Left ventricle myocardium inferior (tissue), 1 donor: ENCODE measurements around the gene ZNF467. TPM values are rescaled to one million over a fixed set of nuclear protein-coding genes. Genes with fewer than 3 reads are reported as not detected.

Experiments used
- DNase-seq: peaks from one replicate; pipeline ENCODE4 v3.0.0-alpha.2; 2020
- H3K27ac ChIP-seq: fragments of 200-600 bp; replicated peaks from 2 replicates; pipeline ENCODE4 v1.8.0; 2021
- H3K27me3 ChIP-seq: fragments of 200-600 bp; 2 replicates; pipeline ENCODE4 v1.8.0; 2021; ENCODE audit warnings: low read depth
- H3K36me3 ChIP-seq: fragments of 200-600 bp; 2 replicates; pipeline ENCODE4 v1.8.0; 2021
- H3K4me1 ChIP-seq: fragments of 200-600 bp; 2 replicates; pipeline ENCODE4 v1.8.0; 2021
- H3K4me3 ChIP-seq: fragments of 200-600 bp; 2 replicates; pipeline ENCODE4 v1.8.0; 2021; ENCODE audit warnings: mild to moderate bottlenecking, moderate library complexity
- H3K9me3 ChIP-seq: fragments of 200-600 bp; replicated peaks from 2 replicates; pipeline ENCODE4 v1.8.0; 2021
- CTCF ChIP-seq: fragments of 200-600 bp; IDR thresholded peaks from 2 replicates; pipeline ENCODE4 v1.8.0; 2021; ENCODE audit warnings: antibody characterized with exemption, mild to moderate bottlenecking, borderline replicate concordance
- intact Hi-C: fragments of 100-400 bp; cut with micrococcal nuclease; formaldehyde crosslinking; loops from one replicate; pipeline ENCODE4 v1.11.0; 2022
- total RNA-seq: library from RNA; stranded (reverse); fragmentation: NEBNext Ultra II Directional; extraction: Animal tissue kit (Norgen Biotek cat#: 25700); gene quantifications from one replicate; pipeline ENCODE4 v1.2.1, GENCODE V29; 2021
- donor health status: DM: no; HTN: yes; CAD: no; lungs with severe emphysema.

ZNF467 gene
- total RNA-seq, 1 donor from 2014 or later = 5.2 TPM

- Histone ChIP-seq H3K9me3 (no peaks in the 10 kb centered on the region), H3K4me1 (peaks cover 47% of the 10 kb centered on the region), H3K4me3 (no peak overlapping the region), H3K27me3 (no peaks in the 10 kb centered on the region), H3K36me3 (peaks cover 51% of the 10 kb centered on the region), H3K27ac (no peak overlapping the region)
- DNase-seq = no peak
- no peak for TF ChIP-seq CTCF
- intact Hi-C loops = no loop called here
Observed at GRCh38 chr7:149733131-149733923, 40.1 kb downstream of the ZNF467 start.

DNA sequence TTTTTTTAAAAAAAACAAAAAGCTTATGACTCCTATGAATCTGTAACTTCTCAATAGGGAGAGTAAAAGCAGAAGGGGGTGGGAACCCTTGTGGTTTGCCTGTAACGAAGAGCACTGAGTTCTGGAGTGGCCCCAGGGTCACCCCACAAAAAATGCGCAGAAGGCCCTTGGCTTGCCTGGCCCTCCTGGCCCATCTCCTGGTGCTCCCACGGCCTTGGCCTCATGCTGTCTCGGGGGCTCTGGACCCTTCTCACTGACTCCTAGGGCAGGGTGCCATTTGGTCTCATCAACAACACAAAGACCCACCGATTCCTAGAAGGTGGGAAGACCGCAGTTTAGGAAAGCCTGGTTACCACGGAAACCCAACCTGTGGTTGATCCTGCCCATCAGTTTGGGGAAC, 40.8 kb downstream of the ZNF467 start:
- DNase-seq = no peak
- H3K27me3 ChIP-seq = no peaks in the 10 kb centered on the region
- no peak for TF ChIP-seq CTCF
- peaks cover 59% of the 10 kb centered on the region for H3K36me3 ChIP-seq
- no peaks in the 10 kb centered on the region for H3K9me3 ChIP-seq
- intact Hi-C loops = no loop called here
- H3K4me1 ChIP-seq = peaks cover 47% of the 10 kb centered on the region
- H3K4me3 ChIP-seq = no peak overlapping the region
- H3K27ac ChIP-seq = peak overlapping the region; percentile 11

- H3K27ac ChIP-seq = peak overlapping the region; percentile 11
- no peaks in the 10 kb centered on the region for H3K27me3 ChIP-seq
- DNase-seq = peak; percentile 64
- intact Hi-C loops = no loop called here
- H3K4me1 ChIP-seq = peaks cover 47% of the 10 kb centered on the region
- H3K36me3 ChIP-seq = peaks cover 63% of the 10 kb centered on the region
- H3K4me3 ChIP-seq = no peak overlapping the region
- TF ChIP-seq CTCF = no peak
- no peaks in the 10 kb centered on the region for H3K9me3 ChIP-seq
Observed at GRCh38 chr7:149732111-149732561, 41.3 kb downstream of the ZNF467 start.

GRCh38 chr7:149731207-149731955, 42.0 kb downstream of the ZNF467 start:
- Histone ChIP-seq H3K27me3 (no peaks in the 10 kb centered on the region), H3K27ac (peak overlapping the region; percentile 88), H3K36me3 (peaks cover 71% of the 10 kb centered on the region), H3K4me3 (no peak overlapping the region), H3K9me3 (no peaks in the 10 kb centered on the region), H3K4me1 (peaks cover 44% of the 10 kb centered on the region)
- TF ChIP-seq CTCF = no peak
- DNase-seq = no peak
- intact Hi-C loops = no loop called here

DNA sequence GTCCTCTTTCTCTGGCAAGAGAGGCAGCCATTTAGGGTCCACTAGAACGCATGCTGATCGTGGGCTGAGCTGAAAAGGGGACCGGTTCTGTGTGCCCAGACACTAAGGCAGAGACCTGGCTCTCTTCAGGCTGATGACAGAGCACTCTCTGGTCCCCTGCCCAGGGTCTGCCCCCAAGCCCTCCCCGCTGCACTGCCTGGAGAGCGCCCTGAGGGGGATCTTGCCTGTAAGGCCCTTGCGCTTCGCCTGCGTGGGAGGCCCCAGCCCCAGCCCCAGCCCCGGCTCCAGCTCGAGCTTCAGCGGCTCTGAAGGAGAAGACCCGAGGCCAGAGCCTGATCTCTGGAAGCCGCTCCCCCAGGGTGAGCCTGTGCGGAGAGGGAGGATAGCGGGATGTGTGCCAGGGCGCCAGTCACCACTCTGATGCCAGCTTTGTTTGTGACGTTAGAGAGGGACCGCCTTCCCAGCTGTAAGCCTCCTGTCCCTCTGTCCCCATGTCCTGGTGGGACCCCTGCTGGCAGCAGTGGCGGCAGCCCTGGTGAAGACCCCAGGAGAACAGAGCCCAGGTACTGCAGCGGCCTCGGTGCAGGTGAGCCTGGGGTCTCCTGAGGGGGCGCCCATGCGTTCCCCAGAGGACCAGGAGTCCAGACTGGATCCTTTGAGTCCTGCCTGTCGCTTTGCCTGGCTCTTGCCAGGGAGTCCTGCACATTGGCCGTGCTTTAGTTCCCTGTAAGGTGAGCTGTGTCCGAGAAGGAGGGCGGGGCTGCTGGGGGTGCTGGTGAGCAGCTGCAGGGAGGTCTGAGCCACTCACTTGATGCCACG, 43.2 kb downstream of the ZNF467 start:
- Histone ChIP-seq H3K9me3 (no peaks in the 10 kb centered on the region), H3K27me3 (no peaks in the 10 kb centered on the region), H3K4me3 (peak overlapping the region; percentile 27), H3K4me1 (peaks cover 35% of the 10 kb centered on the region), H3K36me3 (peaks cover 83% of the 10 kb centered on the region), H3K27ac (peak overlapping the region; percentile 88)
- intact Hi-C loops = no loop called here
- peak; percentile 52 for TF ChIP-seq CTCF
- peak; percentile 78 for DNase-seq
